HG03439 (cell line): ENCODE data around the gene FGL2.
A peak's percentile ranks its signal among the peaks of the same experiment; 100 is the strongest.
"Not testable (repeated sequence)": the region's sequence is repeated elsewhere in the genome, so short reads cannot be mapped to it uniquely, and the experiment has no call there.

Source experiments
- ATAC-seq: cut with Tn5 transposase; IDR thresholded peaks from one replicate; pipeline ENCODE4 v1.9.1; 2021; ENCODE audit warnings: mild to moderate bottlenecking, moderate library complexity; ENCODE audit not compliant: unreplicated experiment

FGL2 gene

DNA sequence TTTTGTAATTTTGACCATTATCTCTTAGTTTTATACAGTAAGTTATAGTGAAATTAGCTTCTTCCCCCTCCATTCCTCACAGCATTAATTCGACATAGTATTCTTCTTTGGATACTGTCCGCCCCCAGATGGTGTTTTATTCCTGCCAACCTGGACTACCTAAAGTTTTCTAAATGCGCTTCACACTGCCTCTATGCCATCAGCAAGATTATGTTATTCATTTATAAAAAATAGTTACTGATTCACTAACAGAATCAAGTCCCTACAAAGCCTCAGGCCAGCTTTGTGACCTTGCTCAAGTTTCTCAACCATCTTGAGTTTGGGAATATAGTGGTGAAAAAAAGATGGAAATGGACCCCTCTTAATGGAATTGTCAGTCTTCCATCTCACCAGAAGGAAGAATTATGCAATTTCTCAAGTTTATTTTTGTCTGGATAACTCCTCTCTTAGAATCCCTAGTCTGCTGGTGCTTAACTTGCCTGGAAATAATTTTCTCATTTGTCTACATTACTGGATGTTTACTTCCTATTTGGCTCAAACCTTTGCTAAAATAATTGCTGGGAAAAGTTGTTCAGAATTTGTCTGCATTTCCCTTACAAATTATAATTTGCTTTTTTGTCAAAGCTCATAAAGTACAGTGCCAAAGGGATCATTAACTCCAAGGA lies 16.7 kb upstream of the FGL2 start:
- no peak for ATAC-seq

DNA sequence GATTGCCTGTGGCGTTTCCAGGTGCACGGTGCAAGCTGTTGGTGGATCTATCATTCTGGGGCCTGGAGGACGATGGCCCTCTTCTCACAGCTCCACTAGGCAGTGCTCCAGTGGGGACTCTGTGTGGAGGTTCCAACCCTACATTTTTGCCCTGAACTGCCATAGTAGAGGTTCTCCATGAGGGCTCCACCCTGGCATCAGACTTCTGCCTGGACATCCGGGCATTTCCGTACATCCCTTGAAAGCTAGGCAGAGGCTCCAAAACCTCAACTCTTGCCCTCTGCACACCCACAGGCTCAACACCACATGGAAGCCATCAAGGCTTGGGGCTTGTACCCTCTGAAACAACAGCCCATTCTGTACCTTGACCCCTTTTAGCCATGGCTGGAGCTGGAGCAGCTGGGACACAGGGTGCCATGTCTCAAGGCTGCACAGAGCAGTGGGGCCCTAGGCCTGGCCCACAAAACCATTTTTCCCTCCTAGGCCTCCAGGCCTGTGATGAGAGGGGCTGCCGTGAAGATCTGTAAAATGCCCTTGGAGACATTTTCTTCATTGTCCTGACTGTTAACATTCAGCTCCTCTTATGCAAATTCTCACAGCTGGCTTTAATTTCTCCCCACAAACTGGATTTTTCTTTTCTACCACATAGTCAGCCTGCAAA lies 10.0 kb upstream of the FGL2 start:
- no peak for ATAC-seq

DNA sequence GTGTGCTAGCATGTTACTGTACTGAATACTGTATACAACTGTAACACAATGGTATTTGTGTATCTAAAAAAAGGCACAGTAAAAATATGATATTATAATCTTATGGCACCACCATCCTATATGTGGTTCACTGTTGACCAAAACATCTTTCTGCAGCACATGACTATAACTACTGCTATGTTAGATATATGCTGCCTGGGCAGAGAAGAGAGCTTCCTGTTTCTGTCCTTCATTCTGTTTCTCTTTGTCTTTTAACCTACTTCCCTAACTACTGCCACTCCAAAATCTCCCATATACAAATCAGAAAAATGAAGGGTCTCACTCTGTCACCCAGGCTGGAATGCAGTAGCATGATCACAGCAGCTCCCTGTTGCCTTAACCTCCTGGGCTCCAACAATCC lies 8.8 kb upstream of the FGL2 start:
- ATAC-seq: no peak

DNA sequence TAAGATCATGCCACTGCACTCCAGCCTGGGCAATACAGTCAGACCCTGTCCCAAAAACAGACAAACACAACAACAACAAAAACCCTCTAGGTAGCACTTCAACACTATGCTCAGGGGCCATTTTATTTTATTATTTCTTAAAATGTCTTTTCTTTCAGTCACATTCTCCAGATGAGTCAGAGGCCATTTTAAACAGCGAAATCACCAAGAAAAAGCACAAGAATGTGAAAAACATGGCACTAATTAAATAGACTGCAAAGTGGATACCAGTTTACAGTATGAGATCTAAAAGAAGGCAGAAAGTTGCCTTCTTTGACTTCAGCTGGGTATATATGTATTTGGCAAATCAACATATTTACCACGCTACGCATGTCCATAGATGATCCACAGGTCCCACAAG lies 6.1 kb upstream of the FGL2 start:
- ATAC-seq: no peak

DNA sequence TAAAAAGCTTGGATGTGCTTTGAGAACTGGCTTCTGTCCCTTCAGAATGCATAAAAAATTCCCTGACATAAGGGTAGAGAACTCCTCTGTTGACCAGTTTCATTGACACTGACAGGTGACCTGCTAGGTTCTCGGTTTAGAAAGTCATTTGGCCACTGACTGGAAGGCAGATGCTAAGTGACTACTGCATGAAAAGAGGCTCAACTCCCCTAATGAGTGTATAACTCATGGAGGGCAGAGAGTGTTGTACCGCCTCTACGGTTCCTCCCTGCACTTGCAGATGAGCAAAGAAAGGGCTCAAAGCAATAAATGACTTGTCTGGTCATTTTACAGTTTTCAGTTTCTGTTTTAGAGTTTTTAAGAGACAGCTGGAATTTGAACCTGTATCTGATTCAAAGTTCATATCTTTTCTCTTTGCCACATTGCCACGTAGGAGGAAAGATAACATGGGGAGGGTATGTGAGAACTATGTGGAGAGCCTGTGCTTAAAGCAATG lies 2.9 kb upstream of the FGL2 start:
- ATAC-seq: peak; percentile 93

DNA sequence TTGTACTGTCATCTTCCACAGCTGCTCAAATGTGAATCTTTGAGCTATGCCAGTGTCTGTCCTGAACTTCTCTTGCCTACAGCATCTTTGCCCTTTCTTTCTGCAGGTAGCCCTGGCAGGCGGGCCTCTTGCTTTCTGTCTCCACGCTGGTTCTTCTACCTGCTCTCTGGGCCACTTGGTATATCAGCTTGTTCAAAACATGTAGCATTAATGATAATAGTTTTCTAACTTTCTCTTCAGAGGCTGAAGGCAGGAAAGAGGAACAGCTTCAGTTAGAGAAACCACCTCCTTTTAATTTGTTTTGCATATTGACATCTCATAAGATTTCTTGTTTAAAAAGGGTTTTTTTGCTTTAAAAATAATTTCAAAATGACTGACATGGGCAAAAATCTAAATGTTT lies 923 bp upstream of the FGL2 start:
- no peak for ATAC-seq

DNA sequence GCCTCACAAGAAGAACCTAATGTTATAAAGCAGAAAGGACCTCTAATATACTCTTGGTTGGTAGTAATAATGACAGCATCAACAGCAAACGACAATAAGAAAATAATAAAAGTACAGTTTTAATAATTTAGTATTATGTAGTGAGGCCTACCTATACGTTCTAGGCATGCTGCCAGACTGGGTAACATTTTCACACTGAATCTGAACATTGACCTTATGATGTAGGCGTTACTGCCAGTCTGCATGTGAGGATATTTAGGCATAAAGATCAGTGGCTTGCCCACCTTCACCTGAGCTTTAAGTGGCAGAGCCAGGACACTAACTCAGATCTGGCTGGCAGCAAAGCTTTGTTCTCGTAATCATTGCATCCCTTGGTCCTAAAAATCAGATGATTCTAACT lies 2.5 kb downstream of the FGL2 start:
- ATAC-seq: no peak

DNA sequence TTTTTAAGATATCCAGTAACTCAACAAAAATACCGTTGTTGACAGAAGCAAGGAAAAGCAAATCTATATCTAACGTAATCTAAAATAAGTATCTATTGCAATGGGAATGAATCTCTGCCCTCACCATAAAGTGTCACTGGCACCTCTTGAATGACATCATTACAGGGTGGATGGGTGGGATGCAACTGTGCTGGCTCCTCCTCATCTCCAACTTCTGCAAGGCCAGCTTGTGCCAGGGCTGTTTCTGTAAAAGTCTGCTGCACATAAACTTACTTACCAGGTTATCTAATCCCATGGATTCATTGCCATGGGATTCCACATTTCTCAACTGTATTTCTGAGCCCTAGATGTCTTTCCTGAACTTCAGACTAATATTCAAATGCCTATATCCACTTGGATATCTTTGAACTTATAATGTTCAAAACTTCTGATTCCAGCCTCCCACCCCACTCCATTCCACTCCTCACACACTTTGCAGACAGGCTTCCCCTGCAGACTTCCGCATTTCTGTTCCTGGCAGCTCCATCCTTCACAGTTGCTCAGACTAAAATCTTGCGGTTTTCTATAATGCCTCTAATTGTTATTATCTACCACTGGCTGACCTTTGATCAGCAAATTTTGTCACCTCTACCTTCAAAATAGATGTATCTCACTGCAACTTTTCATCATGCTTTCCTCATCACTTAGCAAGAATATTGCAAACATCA lies 10.7 kb downstream of the FGL2 start:
- no peak for ATAC-seq

DNA sequence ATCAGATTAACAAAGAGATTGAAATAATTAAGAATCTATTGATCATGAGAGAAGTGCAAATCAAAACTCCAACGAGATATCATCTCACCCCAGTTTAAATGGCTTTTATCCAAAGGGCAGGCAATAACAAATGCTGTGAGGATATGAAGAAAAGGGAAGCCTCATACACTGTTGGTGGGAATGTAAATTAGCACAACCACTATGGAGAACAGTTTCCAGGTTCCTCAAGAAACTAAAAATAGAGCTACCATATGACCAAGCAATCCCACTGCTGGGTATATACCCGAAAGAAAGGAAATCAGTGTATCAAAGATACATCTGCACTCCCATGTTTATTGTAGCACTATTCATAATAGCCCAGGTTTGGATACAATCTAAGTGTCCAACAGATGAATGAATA lies 13.8 kb downstream of the FGL2 start:
- ATAC-seq: no peak

DNA sequence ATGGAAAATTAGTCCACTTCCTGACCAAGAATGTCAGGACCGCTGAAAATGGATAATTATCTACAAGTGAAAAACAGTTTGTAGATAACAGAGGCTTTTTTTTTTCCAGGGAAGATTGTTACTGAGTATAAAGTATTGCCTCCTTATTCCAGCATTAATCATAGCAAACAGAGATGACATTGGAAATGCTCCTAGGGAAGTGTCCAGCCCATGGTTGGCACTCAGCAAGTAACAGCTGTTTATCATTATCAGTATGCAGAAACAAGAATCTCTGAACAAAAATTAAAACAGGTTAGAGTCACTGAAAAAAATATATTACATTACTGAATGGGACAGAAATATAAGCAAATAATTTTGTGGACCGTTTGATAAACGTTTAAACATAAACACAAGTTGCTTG lies 14.6 kb downstream of the FGL2 start:
- ATAC-seq: no peak

DNA sequence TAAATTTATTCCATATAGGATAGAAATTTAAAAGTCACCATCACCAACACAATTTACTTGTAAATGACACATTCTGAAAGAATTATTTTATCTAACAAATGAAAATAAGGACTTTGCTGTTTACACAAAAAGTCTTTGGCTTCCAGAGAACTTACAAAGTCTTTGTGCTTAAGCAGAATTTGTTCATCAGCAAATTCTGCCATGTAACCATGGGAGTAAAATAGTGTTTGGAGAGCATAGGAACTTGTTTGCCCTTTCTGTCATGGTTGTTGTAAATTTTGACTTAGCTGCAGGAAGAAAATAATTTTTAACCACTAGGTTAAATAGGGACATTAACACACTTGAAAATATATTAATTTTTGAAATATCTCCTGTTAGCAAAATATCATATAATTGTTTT lies 15.2 kb downstream of the FGL2 start:
- ATAC-seq: no peak

DNA sequence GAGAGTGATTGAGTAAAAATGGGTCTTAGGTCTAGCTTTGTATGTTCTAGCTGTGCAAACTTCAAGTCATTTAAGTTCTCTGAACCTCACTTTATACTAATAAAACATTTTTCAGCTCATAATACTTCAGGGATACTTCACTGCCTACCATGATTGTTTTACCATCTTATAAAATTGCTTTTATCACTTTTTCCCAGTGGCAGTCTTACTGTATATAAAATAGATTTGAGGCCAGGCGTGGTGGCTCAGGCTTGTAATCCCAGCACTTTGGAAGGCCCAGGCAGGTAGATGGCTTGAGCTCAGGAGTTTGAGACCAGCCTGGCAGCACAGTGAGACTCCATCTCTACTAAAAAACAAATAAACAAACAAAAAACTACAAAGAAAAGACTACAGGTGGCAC lies 17.4 kb downstream of the FGL2 start:
- no peak for ATAC-seq

DNA sequence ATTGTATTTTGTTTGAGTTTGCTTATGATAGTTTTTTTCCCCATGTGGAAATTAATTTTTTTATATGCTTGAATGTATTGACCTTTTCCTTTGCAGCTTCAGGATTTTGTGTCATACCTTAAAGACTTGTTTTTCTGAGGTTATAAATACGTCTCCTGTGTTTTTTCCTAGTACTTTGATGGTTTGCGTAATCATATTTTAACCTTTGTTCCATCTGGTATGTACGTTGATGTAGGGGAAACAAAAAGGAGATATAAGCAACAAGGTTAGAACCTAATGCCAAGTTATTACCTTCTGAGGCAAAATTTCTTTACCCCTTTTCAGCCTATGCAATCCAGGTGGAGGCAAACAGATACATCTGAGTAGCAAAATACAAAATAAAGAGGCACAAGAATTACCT lies 17.9 kb downstream of the FGL2 start:
- no peak for ATAC-seq

DNA sequence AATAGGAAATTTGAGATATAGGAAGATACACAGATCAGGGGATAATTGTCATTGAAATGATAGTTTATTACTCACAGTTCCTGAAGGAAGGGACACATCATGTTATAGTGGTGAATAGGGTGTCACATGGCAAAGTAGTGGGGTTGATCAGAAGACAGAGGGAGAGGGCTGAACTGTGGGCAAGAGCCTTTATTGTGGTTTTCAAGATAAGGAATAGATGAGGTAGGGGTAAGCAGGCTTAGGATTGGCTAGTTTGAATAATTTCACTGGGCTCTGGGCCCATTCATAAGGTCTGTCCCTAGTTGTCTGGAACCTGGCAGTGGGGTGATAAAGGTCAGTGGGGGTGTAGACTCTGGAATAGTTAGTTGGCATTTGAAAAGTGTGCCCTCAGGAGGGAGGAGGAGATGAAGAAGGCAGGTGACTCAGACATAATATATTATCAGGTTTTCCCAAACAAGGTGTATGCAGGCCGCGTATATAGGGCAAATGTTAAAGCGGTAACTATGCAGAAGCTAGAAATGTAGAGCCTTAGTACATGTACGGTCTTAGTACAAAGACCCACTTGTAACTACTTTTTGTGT lies 18.5 kb downstream of the FGL2 start:
- no peak for ATAC-seq

DNA sequence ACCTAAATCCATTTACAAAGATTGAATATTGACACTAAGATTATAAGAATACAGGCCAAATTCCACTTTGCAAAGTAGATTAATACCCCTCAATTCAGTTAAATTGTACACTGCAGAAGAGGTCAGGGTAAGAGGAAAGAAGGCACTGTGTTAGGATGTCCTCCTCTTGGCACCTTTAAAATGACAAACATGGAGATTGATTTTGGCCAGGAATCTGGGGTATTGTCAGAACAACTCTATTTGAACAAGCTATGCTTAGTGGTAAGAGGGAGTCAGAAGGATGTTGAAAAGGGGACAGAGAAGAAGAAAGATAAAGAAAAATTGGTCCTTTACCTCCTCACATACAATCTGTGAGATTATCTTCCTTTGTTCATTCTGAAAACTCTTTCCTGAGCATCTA lies 21.6 kb downstream of the FGL2 start:
- not testable (repeated sequence) for ATAC-seq

DNA sequence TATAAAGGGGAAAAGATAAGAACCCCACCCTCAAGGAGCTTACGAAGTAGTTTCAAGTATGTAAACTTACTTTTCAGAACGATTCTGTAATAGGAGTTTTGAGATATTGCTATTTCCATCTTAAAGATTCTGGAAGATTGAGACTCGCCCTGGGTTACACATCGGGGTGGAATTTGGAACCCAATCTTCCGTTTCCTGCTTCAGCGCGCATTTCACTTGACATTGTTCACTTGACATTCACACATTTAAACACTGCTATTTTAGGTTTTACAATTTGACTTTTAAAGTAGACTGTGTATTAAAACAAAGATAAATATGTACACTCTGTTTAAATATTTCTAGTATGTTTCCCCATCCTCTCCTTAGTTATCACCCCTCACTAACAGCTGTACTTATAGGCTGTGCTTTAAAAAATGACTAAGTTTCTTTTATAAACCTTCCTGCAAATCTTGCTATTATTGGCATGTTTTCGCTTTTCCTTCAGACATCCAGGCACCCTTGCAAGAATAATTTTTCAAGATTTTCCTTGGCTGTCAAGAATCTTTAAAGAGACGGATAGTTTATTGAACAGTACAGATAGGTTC lies 22.2 kb downstream of the FGL2 start:
- ATAC-seq: not testable (repeated sequence)

DNA sequence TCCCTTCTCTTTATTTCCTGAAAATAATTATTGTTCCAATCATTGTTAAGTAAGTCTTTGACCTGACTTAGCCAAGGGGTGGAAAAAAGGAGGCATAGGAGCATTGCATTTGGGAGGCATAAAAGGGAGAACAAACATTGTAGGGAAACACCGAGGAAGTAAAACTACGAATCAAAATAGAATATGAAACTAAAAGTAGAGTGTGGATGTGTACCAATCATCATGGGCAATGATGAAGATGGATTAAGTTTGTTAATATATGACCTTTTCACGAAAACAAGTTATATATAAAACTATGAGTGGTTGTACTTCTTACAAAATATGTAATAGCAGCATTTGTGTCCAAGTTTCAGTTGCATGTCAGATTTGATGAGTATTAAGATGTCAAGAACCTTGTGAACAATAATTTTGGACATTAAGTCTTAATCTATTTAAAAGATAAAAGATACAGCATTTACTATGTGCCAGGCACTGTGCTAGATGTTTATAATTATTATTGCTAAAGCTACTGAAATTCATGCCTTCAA lies 24.3 kb downstream of the FGL2 start:
- not testable (repeated sequence) for ATAC-seq

DNA sequence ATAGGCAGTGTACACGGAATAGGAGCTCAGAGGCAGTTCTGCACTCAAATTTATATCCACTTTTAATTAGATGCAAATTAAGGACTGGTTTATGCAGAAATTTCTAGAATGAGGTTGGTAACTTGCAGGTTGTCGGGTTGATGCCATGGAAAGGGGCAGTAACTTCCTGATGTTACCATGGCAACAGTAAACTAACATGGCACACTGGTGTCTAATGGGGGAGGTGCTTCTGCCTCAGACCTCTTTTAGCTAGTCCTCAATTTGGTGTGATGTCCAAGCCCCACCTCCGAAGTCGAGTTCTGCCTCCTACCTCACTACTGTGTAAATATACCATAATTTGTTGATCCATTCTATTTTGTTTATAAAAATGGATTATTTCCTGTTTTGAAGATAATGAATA lies 25.2 kb downstream of the FGL2 start:
- not testable (repeated sequence) for ATAC-seq

DNA sequence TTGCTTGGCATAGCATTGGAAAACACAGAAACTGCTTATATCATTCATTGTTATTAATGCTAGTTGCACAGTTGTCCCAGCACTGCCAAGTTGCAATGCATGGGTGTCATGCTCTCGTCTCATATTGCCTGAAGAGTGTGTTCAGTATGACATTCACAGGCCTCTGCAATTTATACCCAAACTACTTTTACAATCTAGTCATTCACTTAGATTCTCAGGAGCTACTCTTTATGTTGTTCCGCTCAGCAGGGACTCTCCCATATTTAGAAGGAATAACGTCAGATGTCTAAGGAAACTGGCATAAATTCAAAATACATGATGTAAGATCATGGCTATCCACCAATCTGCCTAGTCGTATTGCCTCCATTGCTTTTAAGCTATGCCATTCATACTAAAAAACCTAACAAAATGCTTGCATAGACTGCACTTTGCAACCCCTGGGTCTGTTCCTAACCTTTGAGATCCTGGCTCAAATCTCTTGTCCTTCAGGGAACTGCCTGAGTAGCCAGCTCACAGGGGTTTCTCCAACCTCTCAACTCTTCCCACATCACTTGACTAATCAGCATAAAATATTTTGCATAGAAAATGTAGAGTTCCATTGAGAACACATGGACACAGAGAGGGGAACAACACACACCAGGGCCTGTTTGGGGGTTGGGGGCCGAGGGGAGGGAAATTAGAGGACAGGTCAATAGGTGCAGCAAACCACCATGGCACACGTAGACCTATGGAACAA lies 27.0 kb downstream of the FGL2 start:
- ATAC-seq: not testable (repeated sequence)

DNA sequence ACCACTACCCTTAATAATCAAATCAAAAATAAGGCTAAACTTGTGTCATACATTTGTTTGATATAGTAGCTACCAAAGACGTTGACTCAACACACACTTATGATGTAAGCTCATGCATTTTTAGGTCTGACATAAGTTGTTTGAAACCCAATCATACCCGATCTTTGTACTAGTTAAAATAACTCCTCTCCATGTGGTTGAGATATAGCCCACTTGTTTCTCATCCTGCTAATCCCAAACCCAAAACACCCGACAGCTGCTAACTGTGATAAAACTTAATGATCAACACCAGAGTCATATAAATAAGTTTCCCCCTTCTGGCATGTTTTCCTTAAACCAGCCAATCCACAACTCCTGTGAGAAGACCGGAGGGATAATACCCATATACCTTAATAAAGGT lies 28.5 kb downstream of the FGL2 start:
- ATAC-seq: not testable (repeated sequence)
